ENCODE data around the gene DYNLRB1. TPM values are rescaled to one million over a fixed set of nuclear protein-coding genes. Genes with fewer than 3 reads are reported as not detected.
A peak's percentile ranks its signal among the peaks of the same experiment; 100 is the strongest.

Gene DYNLRB1
- total and polyA plus RNA-seq, 2 of the 13 experiments (the other 11 are each of a cell fraction or from before 2014, with no cell fraction given) = 140 to 244 TPM

DNA sequence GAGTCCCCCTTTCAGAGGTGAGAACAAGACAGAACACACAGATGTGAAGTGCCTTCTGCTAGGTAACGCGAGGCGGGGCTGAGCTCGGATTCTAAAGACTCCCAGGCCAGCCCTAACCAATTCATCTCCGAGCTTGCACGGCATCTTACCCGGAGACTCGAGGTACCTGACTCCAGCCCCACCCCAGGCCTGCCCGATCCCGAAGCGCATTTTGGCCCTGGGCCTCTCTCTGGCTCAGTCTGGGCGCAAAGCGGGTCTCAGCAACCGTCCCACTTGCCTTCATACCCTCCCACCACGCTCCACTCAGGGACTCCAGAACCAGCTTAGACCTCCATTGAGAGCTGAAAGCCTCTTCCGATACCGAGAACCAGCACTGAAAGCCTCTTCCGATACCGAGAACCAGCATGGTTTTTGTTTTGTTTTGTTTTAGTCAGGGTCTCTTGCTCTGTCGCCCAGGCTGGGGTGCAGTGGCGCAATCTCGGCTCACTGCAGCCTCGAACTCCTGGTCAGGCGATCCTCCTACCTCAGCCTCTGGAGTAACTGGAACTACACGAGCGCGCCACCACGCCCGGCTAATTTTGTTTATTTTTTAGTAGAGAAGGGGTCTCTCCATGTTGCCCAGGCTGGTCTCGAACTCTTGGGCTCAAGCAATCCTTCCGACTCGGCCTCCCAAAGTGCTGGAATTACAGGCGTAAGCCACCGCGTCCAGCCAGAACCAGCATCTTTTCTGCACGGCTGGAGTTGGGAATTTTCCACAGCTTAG, 557 bp upstream of the DYNLRB1 start (continued):
- TF ChIP-seq, protein P1, sequence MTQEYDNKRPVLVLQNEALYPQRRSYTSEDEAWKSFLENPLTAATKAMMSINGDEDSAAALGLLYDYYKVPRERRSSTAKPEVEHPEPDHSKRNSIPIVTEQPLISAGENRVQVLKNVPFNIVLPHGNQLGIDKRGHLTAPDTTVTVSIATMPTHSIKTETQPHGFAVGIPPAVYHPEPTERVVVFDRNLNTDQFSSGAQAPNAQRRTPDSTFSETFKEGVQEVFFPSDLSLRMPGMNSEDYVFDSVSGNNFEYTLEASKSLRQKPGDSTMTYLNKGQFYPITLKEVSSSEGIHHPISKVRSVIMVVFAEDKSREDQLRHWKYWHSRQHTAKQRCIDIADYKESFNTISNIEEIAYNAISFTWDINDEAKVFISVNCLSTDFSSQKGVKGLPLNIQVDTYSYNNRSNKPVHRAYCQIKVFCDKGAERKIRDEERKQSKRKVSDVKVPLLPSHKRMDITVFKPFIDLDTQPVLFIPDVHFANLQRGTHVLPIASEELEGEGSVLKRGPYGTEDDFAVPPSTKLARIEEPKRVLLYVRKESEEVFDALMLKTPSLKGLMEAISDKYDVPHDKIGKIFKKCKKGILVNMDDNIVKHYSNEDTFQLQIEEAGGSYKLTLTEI (CRISPR knock-in tag; conservative IDR thresholded peaks at IDR 0.05) = no peak
- TF ChIP-seq, protein P2, sequence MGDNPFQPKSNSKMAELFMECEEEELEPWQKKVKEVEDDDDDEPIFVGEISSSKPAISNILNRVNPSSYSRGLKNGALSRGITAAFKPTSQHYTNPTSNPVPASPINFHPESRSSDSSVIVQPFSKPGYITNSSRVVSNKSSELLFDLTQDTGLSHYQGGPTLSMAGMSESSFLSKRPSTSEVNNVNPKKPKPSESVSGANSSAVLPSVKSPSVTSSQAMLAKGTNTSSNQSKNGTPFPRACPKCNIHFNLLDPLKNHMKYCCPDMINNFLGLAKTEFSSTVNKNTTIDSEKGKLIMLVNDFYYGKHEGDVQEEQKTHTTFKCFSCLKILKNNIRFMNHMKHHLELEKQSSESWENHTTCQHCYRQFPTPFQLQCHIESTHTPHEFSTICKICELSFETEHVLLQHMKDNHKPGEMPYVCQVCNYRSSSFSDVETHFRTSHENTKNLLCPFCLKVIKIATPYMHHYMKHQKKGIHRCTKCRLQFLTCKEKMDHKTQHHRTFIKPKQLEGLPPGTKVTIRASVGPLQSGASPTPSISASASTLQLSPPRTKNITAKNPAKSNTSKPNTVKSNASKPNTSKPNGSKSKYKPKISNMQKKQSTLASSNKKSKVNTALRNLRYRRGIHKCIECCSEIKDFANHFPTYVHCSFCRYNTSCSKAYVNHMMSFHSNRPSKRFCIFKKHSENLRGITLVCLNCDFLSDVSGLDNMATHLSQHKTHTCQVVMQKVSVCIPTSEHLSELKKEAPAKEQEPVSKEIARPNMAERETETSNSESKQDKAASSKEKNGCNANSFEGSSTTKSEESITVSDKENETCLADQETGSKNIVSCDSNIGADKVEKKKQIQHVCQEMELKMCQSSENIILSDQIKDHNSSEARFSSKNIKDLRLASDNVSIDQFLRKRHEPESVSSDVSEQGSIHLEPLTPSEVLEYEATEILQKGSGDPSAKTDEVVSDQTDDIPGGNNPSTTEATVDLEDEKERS (CRISPR knock-in tag; IDR thresholded peaks at IDR 0.05) = peak; percentile 93
- TF ChIP-seq, protein P3, sequence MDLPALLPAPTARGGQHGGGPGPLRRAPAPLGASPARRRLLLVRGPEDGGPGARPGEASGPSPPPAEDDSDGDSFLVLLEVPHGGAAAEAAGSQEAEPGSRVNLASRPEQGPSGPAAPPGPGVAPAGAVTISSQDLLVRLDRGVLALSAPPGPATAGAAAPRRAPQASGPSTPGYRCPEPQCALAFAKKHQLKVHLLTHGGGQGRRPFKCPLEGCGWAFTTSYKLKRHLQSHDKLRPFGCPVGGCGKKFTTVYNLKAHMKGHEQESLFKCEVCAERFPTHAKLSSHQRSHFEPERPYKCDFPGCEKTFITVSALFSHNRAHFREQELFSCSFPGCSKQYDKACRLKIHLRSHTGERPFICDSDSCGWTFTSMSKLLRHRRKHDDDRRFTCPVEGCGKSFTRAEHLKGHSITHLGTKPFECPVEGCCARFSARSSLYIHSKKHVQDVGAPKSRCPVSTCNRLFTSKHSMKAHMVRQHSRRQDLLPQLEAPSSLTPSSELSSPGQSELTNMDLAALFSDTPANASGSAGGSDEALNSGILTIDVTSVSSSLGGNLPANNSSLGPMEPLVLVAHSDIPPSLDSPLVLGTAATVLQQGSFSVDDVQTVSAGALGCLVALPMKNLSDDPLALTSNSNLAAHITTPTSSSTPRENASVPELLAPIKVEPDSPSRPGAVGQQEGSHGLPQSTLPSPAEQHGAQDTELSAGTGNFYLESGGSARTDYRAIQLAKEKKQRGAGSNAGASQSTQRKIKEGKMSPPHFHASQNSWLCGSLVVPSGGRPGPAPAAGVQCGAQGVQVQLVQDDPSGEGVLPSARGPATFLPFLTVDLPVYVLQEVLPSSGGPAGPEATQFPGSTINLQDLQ (CRISPR knock-in tag; IDR thresholded peaks at IDR 0.05) = no peak; the same call in 1 of the 2 replicates
- TF ChIP-seq, protein P4, sequence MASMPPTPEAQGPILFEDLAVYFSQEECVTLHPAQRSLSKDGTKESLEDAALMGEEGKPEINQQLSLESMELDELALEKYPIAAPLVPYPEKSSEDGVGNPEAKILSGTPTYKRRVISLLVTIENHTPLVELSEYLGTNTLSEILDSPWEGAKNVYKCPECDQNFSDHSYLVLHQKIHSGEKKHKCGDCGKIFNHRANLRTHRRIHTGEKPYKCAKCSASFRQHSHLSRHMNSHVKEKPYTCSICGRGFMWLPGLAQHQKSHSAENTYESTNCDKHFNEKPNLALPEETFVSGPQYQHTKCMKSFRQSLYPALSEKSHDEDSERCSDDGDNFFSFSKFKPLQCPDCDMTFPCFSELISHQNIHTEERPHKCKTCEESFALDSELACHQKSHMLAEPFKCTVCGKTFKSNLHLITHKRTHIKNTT (CRISPR knock-in tag; IDR thresholded peaks at IDR 0.05) = no peak
- TF ChIP-seq EHMT2 (IDR thresholded peaks at IDR 0.05; ENCODE audit: borderline replicate concordance, low read depth, low read length) = no peak
- 0 out of 2 replicates have a peak, but pooled peaks have one; percentile 5 for TF ChIP-seq ZNF674 (CRISPR knock-in tag; IDR thresholded peaks at IDR 0.05; ENCODE audit: low read depth)
- TF ChIP-seq ZNF891 (CRISPR knock-in tag; IDR thresholded peaks at IDR 0.05) = no peak
- TF ChIP-seq ZNF883 (CRISPR knock-in tag; IDR thresholded peaks at IDR 0.05; ENCODE audit: not compliant biosample characterization) = no peak
- TF ChIP-seq ZNF775 (CRISPR knock-in tag; IDR thresholded peaks at IDR 0.05; ENCODE audit: borderline replicate concordance) = 0 out of 2 replicates have a peak, but pooled peaks have one; percentile 72
- TF ChIP-seq ZNF17 (CRISPR knock-in tag; IDR thresholded peaks at IDR 0.05) = no peak
- TF ChIP-seq CHCHD3 (CRISPR knock-in tag; IDR thresholded peaks at IDR 0.05) = peak; percentile 70; the same call in 1 of the 2 replicates
- 0 out of 2 replicates have a peak, but pooled peaks have one; percentile 28 for TF ChIP-seq MEF2D (CRISPR knock-in tag; IDR thresholded peaks at IDR 0.05)
- TF ChIP-seq FOSL2 (CRISPR knock-in tag; IDR thresholded peaks at IDR 0.05) = no peak; the same call in 1 of the 2 replicates
- TF ChIP-seq ZNF136 (CRISPR knock-in tag; IDR thresholded peaks at IDR 0.05; ENCODE audit: low read depth) = peak; percentile 40; the same call in 1 of the 2 replicates
- no peak for TF ChIP-seq ZNF317 (CRISPR knock-in tag; IDR thresholded peaks at IDR 0.05)
- no peak for TF ChIP-seq NCOA5 (CRISPR knock-in tag; IDR thresholded peaks at IDR 0.05)
- 0 out of 2 replicates have a peak, but pooled peaks have one; percentile 24 for TF ChIP-seq ZNF292 (CRISPR knock-in tag; IDR thresholded peaks at IDR 0.05; ENCODE audit: borderline replicate concordance, low read depth)
- TF ChIP-seq ZNF607 (CRISPR knock-in tag; IDR thresholded peaks at IDR 0.05; ENCODE audit: borderline replicate concordance) = no peak; the same call in 1 of the 2 replicates
- 0 out of 2 replicates have a peak, but pooled peaks have one; percentile 4 for TF ChIP-seq ZNF331 (CRISPR knock-in tag; IDR thresholded peaks at IDR 0.05)
- TF ChIP-seq SYNCRIP (IDR thresholded peaks at IDR 0.05; ENCODE audit: insufficient read depth, low read depth, low read length) = no peak

Measured in HepG2 (cell line).